K562 (cell line): ENCODE results near the gene RBM19. TPM values are rescaled to one million over a fixed set of nuclear protein-coding genes. Genes with fewer than 3 reads are reported as not detected.

ENCODE experiments used
- ATAC-seq: fragments of 200-7000 bp; cut with Tn5 transposase; 3 replicates; pipeline ENCODE4 v1.9.1; 2020; ENCODE audit warnings: moderate library complexity
- BruUV-seq: library from RNA; stranded (reverse); fragments of 400-500 nt; replicated peaks from 2 replicates; lab custom pipeline; 2021; lab: Mats Ljungman, UMichigan
- CTCF ChIA-PET: fragments of 300-600 bp; formaldehyde crosslinking; extraction: SDS; loops from one replicate; lab custom pipeline; 2021; ENCODE audit warnings: low intra/inter-chr PET ratio; lab: Yijun Ruan, JAX
- POLR2A ChIA-PET: fragments of 300-600, 350-650 bp; sonication (Branson Sonifier 250); formaldehyde crosslinking; extraction: SDS; loops from one replicate; lab custom pipeline; 2021; ENCODE audit warnings: antibody characterized with exemption, inconsistent platforms; lab: Yijun Ruan, JAX
- DNase-seq, 4 experiments: peaks; one replicate each; pipeline versions ENCODE4 v3.0.0 to v3.0.0-alpha.2; 2011 to 2018; ENCODE audit warnings: low spot score in 3 of 4, mixed read lengths in 3 of 4; ENCODE audit errors: extremely low read depth in 1 of 4
- FAIRE-seq: peaks from 2 replicates; lab custom pipeline; 2011; peaks lifted over from hg19 to GRCh38; lab: Jason Lieb, UNC
- H2AFZ ChIP-seq: 2 replicates; pipeline ENCODE4 v1.6.0; 2011; ENCODE audit warnings: low read depth, low read length, control low read depth, inconsistent platforms
- H3K27ac ChIP-seq: fragments of 200-600 bp; 3 replicates; pipeline ENCODE4 v1.8.0; 2011; ENCODE audit warnings: low read depth, mild to moderate bottlenecking, control low read depth, inconsistent platforms, low read length, moderate library complexity, mixed read lengths; ENCODE audit errors: extremely low read depth
- H3K27me3 ChIP-seq, 2 experiments: fragments of 300-600 bp in 1 of 2; 2 replicates in 1 of 2; 3 replicates in 1 of 2; pipeline versions ENCODE4 v1.6.0 to v1.8.0; 2011; ENCODE audit warnings: inconsistent platforms in 2 of 2, low read length in 2 of 2, mild to moderate bottlenecking in 1 of 2, mixed read lengths in 1 of 2, moderate library complexity in 1 of 2; ENCODE audit not compliant: control insufficient read depth in 2 of 2, insufficient read depth in 2 of 2
- H3K36me3 ChIP-seq: fragments of 300-600 bp; 3 replicates; pipeline ENCODE4 v1.8.0; 2011; ENCODE audit warnings: mild to moderate bottlenecking, low read length, inconsistent platforms; ENCODE audit not compliant: control insufficient read depth, insufficient read depth
- H3K4me1 ChIP-seq, 2 experiments: fragments of 200-600 bp in 1 of 2; replicated peaks in 1 of 2; 2 replicates in 1 of 2; 3 replicates in 1 of 2; pipeline versions ENCODE4 v1.5.1 to v1.8.0; 2011; ENCODE audit warnings: inconsistent platforms in 2 of 2, low read length in 2 of 2, mild to moderate bottlenecking in 1 of 2, mixed read lengths in 1 of 2, moderate library complexity in 1 of 2; ENCODE audit not compliant: control insufficient read depth in 2 of 2, insufficient read depth in 2 of 2
- H3K4me2 ChIP-seq: 2 replicates; pipeline ENCODE4 v1.6.1; 2011; ENCODE audit warnings: low read length, control low read depth, inconsistent platforms, mixed read lengths; ENCODE audit not compliant: insufficient read depth
- H3K4me3 ChIP-seq: fragments of 200-600 bp; sonication (generic), shearing (Covaris generic); 2 replicates; pipeline ENCODE4 v1.5.1; 2016; ENCODE audit warnings: control low read depth, inconsistent platforms
- H3K79me2 ChIP-seq: fragments of 200-600 bp; 3 replicates; pipeline ENCODE4 v1.8.0; 2011; ENCODE audit warnings: low read length, inconsistent platforms; ENCODE audit not compliant: control insufficient read depth, insufficient read depth
- H3K9ac ChIP-seq, 2 experiments: 2 replicates each; pipeline versions ENCODE4 v1.6.0 to v1.6.1; 2011; ENCODE audit warnings: low read depth in 2 of 2, low read length in 2 of 2, control low read depth in 1 of 2, inconsistent platforms in 1 of 2, mild to moderate bottlenecking in 1 of 2, mixed read lengths in 1 of 2; ENCODE audit not compliant: insufficient read depth in 1 of 2
- H3K9me1 ChIP-seq: one replicate; pipeline ENCODE4 v1.6.0; 2011; ENCODE audit warnings: inconsistent platforms, mild to moderate bottlenecking, low read length, moderate library complexity; ENCODE audit not compliant: control insufficient read depth, insufficient read depth
- H3K9me3 ChIP-seq: replicated peaks from 2 replicates; pipeline ENCODE4 v1.5.1; 2011; ENCODE audit warnings: low read depth, low read length, inconsistent platforms; ENCODE audit not compliant: control insufficient read depth, insufficient read depth
- H4K20me1 ChIP-seq: replicated peaks from 2 replicates; pipeline ENCODE4 v1.6.1; 2011; ENCODE audit warnings: low read length, inconsistent platforms, mixed read lengths; ENCODE audit not compliant: control insufficient read depth, insufficient read depth
- BCOR ChIP-seq: fragments of 450-650 bp; IDR thresholded peaks from 2 replicates; pipeline ENCODE4 v1.6.1; 2016
- CBFA2T3 ChIP-seq: fragments of 450-650 bp; IDR thresholded peaks from 2 replicates; pipeline ENCODE4 v1.6.1; 2017
- KDM1A ChIP-seq, 2 experiments: fragments of 450-650 bp; IDR thresholded peaks; 2 replicates each; pipeline ENCODE4 v1.6.1; 2016; ENCODE audit warnings: mild to moderate bottlenecking in 2 of 2
- NRF1 ChIP-seq, 2 experiments: fragments of 450-650 bp; IDR thresholded peaks in 1 of 2; conservative IDR thresholded peaks in 1 of 2; 2 replicates each; pipeline ENCODE4 v1.6.1; 2014; ENCODE audit warnings: mild to moderate bottlenecking in 2 of 2
- RBM25 ChIP-seq: fragments of 200-400 bp; formaldehyde crosslinking; IDR thresholded peaks from 2 replicates; pipeline ENCODE4 v1.6.1; 2018; ENCODE audit warnings: low read length, low read depth, moderate library complexity; ENCODE audit not compliant: severe bottlenecking
- ZSCAN32 ChIP-seq: fragments of 450-650 bp; formaldehyde crosslinking; IDR thresholded peaks from 2 replicates; pipeline ENCODE4 v1.4.0; 2020; ENCODE audit warnings: mild to moderate bottlenecking, moderate library complexity
- WGBS: fragments of 100-300 bp; shearing (Covaris generic); methylation state at CpG from one replicate; pipeline ENCODE4 v1.1.6; 2016; ENCODE audit warnings: low coverage, mixed read lengths; ENCODE audit not compliant: insufficient coverage; ENCODE audit errors: missing lambda C conversion rate; 5-methylcytosine and 5-hydroxymethylcytosine counted together
- in situ Hi-C: fragments of 300-500 bp; cut with MboI; formaldehyde crosslinking; loops from 4 replicates; pipeline ENCODE4 v1.15.0; 2018; ENCODE audit warnings: inconsistent platforms, mixed read lengths
- intact Hi-C: fragments of 100-400 bp; cut with micrococcal nuclease; formaldehyde crosslinking; loops from 2 replicates; pipeline ENCODE4 v1.14.2; 2022
- polyA plus RNA-seq, 8 experiments: library from polyadenylated mRNA; depleted of rRNA in 4 of 8; stranded (reverse) in 5 of 8; unstranded in 3 of 8; fragments of >200 nt; fragmentation: Nextera tagmentation in 2 of 8; fragmentation: Illumina TruSeq in 1 of 8; extraction: Ambion mirVana in 2 of 8; extraction: Trizol in 1 of 8; gene quantifications; 2 replicates each; pipeline versions ENCODE4 v1.2.1 to v1.2.3, GENCODE V29; 2011 to 2014; ENCODE audit warnings: inconsistent platforms in 1 of 8, missing spikeins in 1 of 8
- total RNA-seq, 7 experiments: library from RNA; depleted of rRNA in 6 of 7; stranded (reverse); fragments of >200 nt in 6 of 7; fragmentation: Illumina TruSeq in 2 of 7; extraction: Trizol in 2 of 7; gene quantifications; 2 replicates each; pipeline versions ENCODE4 v1.2.1 to v1.2.3, GENCODE V29; 2011 to 2021; ENCODE audit warnings: low replicate concordance in 1 of 7
- TF ChIP-seq, protein P1 (sequence below), 3 experiments: IDR thresholded peaks in 2 of 3; conservative IDR thresholded peaks in 1 of 3; 2 replicates each; pipeline ENCODE4 v1.5.1; 2011 to 2012; ENCODE audit warnings: low read length in 3 of 3, mild to moderate bottlenecking in 3 of 3, control low read depth in 2 of 3, improper control_type of control experiment in 1 of 3, inconsistent platforms in 1 of 3, low read depth in 1 of 3, mixed read lengths in 1 of 3, moderate library complexity in 1 of 3; ENCODE audit not compliant: insufficient read depth in 2 of 3

Gene RBM19
- total and polyA plus RNA-seq, 9 of the 15 experiments (the other 6 are each of a cell fraction or from before 2014, with no cell fraction given) = 16.0 to 58.4 (median 37.9) TPM

DNA sequence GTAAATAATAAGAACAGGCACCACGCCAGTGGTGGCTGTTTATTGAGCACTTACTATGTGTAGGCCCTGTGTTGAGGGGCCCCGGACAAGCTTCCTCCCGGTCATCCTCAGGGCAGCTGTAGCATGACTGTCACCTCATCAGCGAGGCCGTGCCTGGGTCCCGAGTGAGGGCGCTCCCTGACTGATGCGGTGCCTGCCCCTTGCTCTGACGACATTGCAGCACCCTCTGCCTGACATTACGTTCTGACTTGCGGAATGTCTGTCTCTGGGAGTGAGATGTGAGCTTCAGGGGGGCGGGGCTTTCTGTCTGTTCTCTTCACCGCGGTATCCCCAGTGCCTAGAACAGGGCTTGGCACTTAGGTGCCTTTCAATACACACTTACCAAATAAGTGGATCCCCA is 167.6 kb downstream of the RBM19 start:
- no peaks in the 10 kb centered on the region for H3K79me2 ChIP-seq
- CTCF ChIA-PET = no interaction called here
- no peak for TF ChIP-seq ZSCAN32 (CRISPR knock-in tag)
- TF ChIP-seq, protein P1, sequence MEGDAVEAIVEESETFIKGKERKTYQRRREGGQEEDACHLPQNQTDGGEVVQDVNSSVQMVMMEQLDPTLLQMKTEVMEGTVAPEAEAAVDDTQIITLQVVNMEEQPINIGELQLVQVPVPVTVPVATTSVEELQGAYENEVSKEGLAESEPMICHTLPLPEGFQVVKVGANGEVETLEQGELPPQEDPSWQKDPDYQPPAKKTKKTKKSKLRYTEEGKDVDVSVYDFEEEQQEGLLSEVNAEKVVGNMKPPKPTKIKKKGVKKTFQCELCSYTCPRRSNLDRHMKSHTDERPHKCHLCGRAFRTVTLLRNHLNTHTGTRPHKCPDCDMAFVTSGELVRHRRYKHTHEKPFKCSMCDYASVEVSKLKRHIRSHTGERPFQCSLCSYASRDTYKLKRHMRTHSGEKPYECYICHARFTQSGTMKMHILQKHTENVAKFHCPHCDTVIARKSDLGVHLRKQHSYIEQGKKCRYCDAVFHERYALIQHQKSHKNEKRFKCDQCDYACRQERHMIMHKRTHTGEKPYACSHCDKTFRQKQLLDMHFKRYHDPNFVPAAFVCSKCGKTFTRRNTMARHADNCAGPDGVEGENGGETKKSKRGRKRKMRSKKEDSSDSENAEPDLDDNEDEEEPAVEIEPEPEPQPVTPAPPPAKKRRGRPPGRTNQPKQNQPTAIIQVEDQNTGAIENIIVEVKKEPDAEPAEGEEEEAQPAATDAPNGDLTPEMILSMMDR (IDR thresholded peaks at IDR 0.05 in 2 of 3, conservative IDR thresholded peaks at IDR 0.05 in 1 of 3; ENCODE audit: insufficient read depth in 2 of 3, low read depth in 1 of 3, low read length in 3 of 3) = 0 out of 6 replicates have a peak, but pooled peaks of 1 of the 3 experiments have one; percentile 2
- intact Hi-C loops (loop anchor here (10.0 kb wide), 1 partner anchor 154 kb away; no protein-coding TSS in a partner anchor), in situ Hi-C loops (no loop called here)
- no peak overlapping the region for H3K9ac ChIP-seq
- peaks cover 6% of the 10 kb centered on the region; the same call in 1 of the 2 replicates for H4K20me1 ChIP-seq
- no peak overlapping the region for H3K4me2 ChIP-seq
- H3K4me3 ChIP-seq = no peak overlapping the region
- BruUV-seq = no TSS peak
- no peak overlapping the region for H2AFZ ChIP-seq
- FAIRE-seq (no peak), DNase-seq (no peak), ATAC-seq (no peak)
- no peak overlapping the region for H3K27ac ChIP-seq
- no peaks in the 10 kb centered on the region for H3K36me3 ChIP-seq
- peaks cover 2 to 10% of the 10 kb centered on the region in 2 experiments; a peak in 2 of 5 replicates for H3K27me3 ChIP-seq
- H3K9me1 ChIP-seq = no peaks in the 10 kb centered on the region
- no peaks in the 10 kb centered on the region for H3K9me3 ChIP-seq
- WGBS = 58% methylated on average over 12 of the region's 14 CpGs
- H3K4me1 ChIP-seq = peaks cover 29 to 39% of the 10 kb centered on the region in 2 experiments
- POLR2A ChIA-PET = no interaction called here

- H3K4me3 ChIP-seq = no peak overlapping the region
- TF ChIP-seq KDM1A (IDR thresholded peaks at IDR 0.05) (peak in 1 of 2 experiments; percentile 56; a peak in 2 of 4 replicates), RBM25 (peak; percentile 41), NRF1 (conservative IDR thresholded peaks at IDR 0.05 in 1 of 2, IDR thresholded peaks at IDR 0.05 in 1 of 2) (no peak), BCOR (peak; percentile 55; the same call in 1 of the 2 replicates), CBFA2T3 (0 out of 2 replicates have a peak, but pooled peaks have one; percentile 22)
- H3K4me1 ChIP-seq = peaks cover 40 to 41% of the 10 kb centered on the region in 2 experiments
- no peak overlapping the region for H2AFZ ChIP-seq
- no TSS peak for BruUV-seq
- intact Hi-C loops = loop anchor here (10.0 kb wide), 1 partner anchor 153 kb away; no protein-coding TSS in a partner anchor
- FAIRE-seq = no peak
- peaks cover 2 to 5% of the 10 kb centered on the region in 2 experiments; a peak in 2 of 5 replicates for H3K27me3 ChIP-seq
- H3K36me3 ChIP-seq = no peaks in the 10 kb centered on the region
- no peak for ATAC-seq
- no peaks in the 10 kb centered on the region for H3K79me2 ChIP-seq
- no peaks in the 10 kb centered on the region for H3K9me3 ChIP-seq
- H3K27ac ChIP-seq = no peak overlapping the region
- H3K9ac ChIP-seq = no peak overlapping the region
- H3K4me2 ChIP-seq = no peak overlapping the region
- POLR2A ChIA-PET = interaction anchor here (0.6 to 1.4 kb wide), 3 partner anchors 12 to 897 kb away, joined by 3 to 4 read pairs (median 3); no protein-coding TSS in a partner anchor
- no peak for DNase-seq
- in situ Hi-C loops = no loop called here
- H4K20me1 ChIP-seq = peaks cover 4% of the 10 kb centered on the region; the same call in 1 of the 2 replicates
- H3K9me1 ChIP-seq = no peaks in the 10 kb centered on the region
- CTCF ChIA-PET = no interaction called here
These were observed 168.6 kb downstream of the RBM19 start for GRCh38 chr12:113797535-113797868.
